GM12878 (cell line): ENCODE measurements around the gene TXNDC16. TPM values are rescaled to one million over a fixed set of nuclear protein-coding genes. Genes with fewer than 3 reads are reported as not detected.

ENCODE experiments used
- ATAC-seq: fragments of 200-7000 bp; cut with Tn5 transposase; 3 replicates; pipeline ENCODE4 v1.9.1; 2020; ENCODE audit warnings: mild to moderate bottlenecking, moderate library complexity
- BruUV-seq: library from RNA; stranded (reverse); fragments of 400-500 nt; replicated peaks from 2 replicates; lab custom pipeline; 2021; lab: Mats Ljungman, UMichigan
- CTCF ChIA-PET: fragments of 300-600 bp; sonication (Branson Sonifier 250); formaldehyde crosslinking; extraction: SDS; loops from one replicate; lab custom pipeline; 2021; ENCODE audit warnings: inconsistent platforms; lab: Yijun Ruan, JAX
- POLR2A ChIA-PET: fragments of 350-600 bp; formaldehyde crosslinking; extraction: SDS; loops from one replicate; lab custom pipeline; 2021; ENCODE audit warnings: inconsistent platforms; lab: Charles Lee
- RAD21 ChIA-PET: fragments of 300-600 bp; sonication (Branson Sonifier 250); formaldehyde crosslinking; loops from one replicate; lab custom pipeline; 2023; ENCODE audit warnings: antibody characterized with exemption; ENCODE audit not compliant: unreplicated experiment; lab: Charles Lee
- SMC1A ChIA-PET: fragments of 300-600 bp; sonication (Branson Sonifier 250); formaldehyde crosslinking; loops from one replicate; lab custom pipeline; 2023; ENCODE audit not compliant: unreplicated experiment, uncharacterized antibody; lab: Charles Lee
- DNase-seq: peaks from one replicate; pipeline ENCODE4 v3.0.0-alpha.2; 2011; ENCODE audit warnings: low read depth, low spot score
- FAIRE-seq: peaks from 3 replicates; lab custom pipeline; 2011; peaks lifted over from hg19 to GRCh38; lab: Jason Lieb, UNC
- H2AFZ ChIP-seq: 2 replicates; pipeline ENCODE4 v1.6.0; 2011; ENCODE audit warnings: low read depth, low read length, control low read depth; ENCODE audit not compliant: control insufficient read depth
- H3K27ac ChIP-seq: 2 replicates; pipeline ENCODE4 v1.5.1; 2011; ENCODE audit warnings: control low read depth; ENCODE audit not compliant: control insufficient read depth, insufficient read depth
- H3K27me3 ChIP-seq, 2 experiments: replicated peaks in 1 of 2; 2 replicates each; pipeline versions ENCODE4 v1.6.0 to v1.6.1; 2011; ENCODE audit warnings: low read length in 1 of 2; ENCODE audit not compliant: control insufficient read depth in 2 of 2, insufficient read depth in 2 of 2
- H3K36me3 ChIP-seq, 2 experiments: 2 replicates each; pipeline ENCODE4 v1.5.1; 2011; ENCODE audit warnings: low read length in 1 of 2; ENCODE audit not compliant: control insufficient read depth in 2 of 2, insufficient read depth in 2 of 2
- H3K4me1 ChIP-seq: 2 replicates; pipeline ENCODE4 v1.6.1; 2011; ENCODE audit warnings: mild to moderate bottlenecking, low read length, moderate library complexity, mixed read lengths; ENCODE audit not compliant: control insufficient read depth, insufficient read depth
- H3K4me2 ChIP-seq: 2 replicates; pipeline ENCODE4 v1.6.0; 2011; ENCODE audit warnings: control low read depth; ENCODE audit not compliant: control insufficient read depth, insufficient read depth
- H3K4me3 ChIP-seq: fragments of 200-600 bp; sonication (generic); 2 replicates; pipeline ENCODE4 v1.5.1; 2016
- H3K79me2 ChIP-seq: 2 replicates; pipeline ENCODE4 v1.6.0; 2011; ENCODE audit warnings: low read length; ENCODE audit not compliant: control insufficient read depth, insufficient read depth
- H3K9ac ChIP-seq: 2 replicates; pipeline ENCODE4 v1.8.0; 2011; ENCODE audit warnings: low read length, control low read depth, mixed read lengths; ENCODE audit not compliant: control insufficient read depth, insufficient read depth
- H3K9me3 ChIP-seq: replicated peaks from 3 replicates; pipeline ENCODE4 v1.5.1; 2011; ENCODE audit warnings: mild to moderate bottlenecking, low read length; ENCODE audit not compliant: control insufficient read depth, insufficient read depth
- H4K20me1 ChIP-seq: 2 replicates; pipeline ENCODE4 v1.6.0; 2011; ENCODE audit not compliant: control insufficient read depth, insufficient read depth
- BACH1 ChIP-seq: fragments of 450-650 bp; IDR thresholded peaks from 2 replicates; pipeline ENCODE4 v1.6.1; 2017; ENCODE audit warnings: mild to moderate bottlenecking, borderline replicate concordance
- BMI1 ChIP-seq: fragments of 450-650 bp; IDR thresholded peaks from 2 replicates; pipeline ENCODE4 v1.6.1; 2016; ENCODE audit warnings: mild to moderate bottlenecking, moderate library complexity, borderline replicate concordance
- CREM ChIP-seq: IDR thresholded peaks from 2 replicates; pipeline ENCODE4 v1.6.1; 2014; ENCODE audit warnings: antibody characterized with exemption, low read depth
- E2F4 ChIP-seq: IDR thresholded peaks from 2 replicates; pipeline ENCODE4 v1.6.1; 2012; ENCODE audit warnings: low read depth, low read length, improper control_type of control experiment
- EGR1 ChIP-seq, 2 experiments: IDR thresholded peaks; 1 replicate in 1 of 2; 2 replicates in 1 of 2; pipeline ENCODE4 v1.6.1; 2011 to 2012; ENCODE audit warnings: low read depth in 2 of 2, low read length in 2 of 2, borderline replicate concordance in 1 of 2, mild to moderate bottlenecking in 1 of 2, moderate library complexity in 1 of 2
- HDAC6 ChIP-seq: fragments of 200-600 bp; sonication (generic); IDR thresholded peaks from one replicate; pipeline ENCODE4 v1.8.0; 2017; ENCODE audit warnings: antibody characterized with exemption; ENCODE audit not compliant: unreplicated experiment
- IRF5 ChIP-seq: fragments of 450-650 bp; IDR thresholded peaks from 2 replicates; pipeline ENCODE4 v1.6.1; 2017; ENCODE audit warnings: borderline replicate concordance
- NR2C1 ChIP-seq: fragments of 450-650 bp; IDR thresholded peaks from 2 replicates; pipeline ENCODE4 v1.6.1; 2017; ENCODE audit warnings: antibody characterized with exemption, mild to moderate bottlenecking, moderate library complexity
- NRF1 ChIP-seq: conservative IDR thresholded peaks from 2 replicates; pipeline ENCODE4 v1.6.1; 2011; ENCODE audit warnings: mild to moderate bottlenecking, low read depth, low read length, improper control_type of control experiment
- REST ChIP-seq: IDR thresholded peaks from 2 replicates; pipeline ENCODE4 v1.6.1; 2012; ENCODE audit warnings: mild to moderate bottlenecking, low read depth, low read length
- SMAD1 ChIP-seq: fragments of 450-650 bp; IDR thresholded peaks from 2 replicates; pipeline ENCODE4 v1.6.1; 2018; ENCODE audit warnings: mild to moderate bottlenecking, low read depth; ENCODE audit not compliant: partially characterized antibody
- SREBF1 ChIP-seq: IDR thresholded peaks from 2 replicates; pipeline ENCODE4 v1.6.1; 2012; ENCODE audit warnings: mild to moderate bottlenecking, low read length
- SUZ12 ChIP-seq: fragments of 200-600 bp; sonication (generic); IDR thresholded peaks from one replicate; pipeline ENCODE4 v1.6.1; 2018; ENCODE audit warnings: antibody characterized with exemption, mild to moderate bottlenecking; ENCODE audit not compliant: unreplicated experiment
- TARDBP ChIP-seq: IDR thresholded peaks from 2 replicates; pipeline ENCODE4 v1.6.1; 2016; ENCODE audit warnings: borderline replicate concordance
- TCF12 ChIP-seq: IDR thresholded peaks from 2 replicates; pipeline ENCODE4 v1.6.1; 2011; ENCODE audit warnings: low read depth, mild to moderate bottlenecking, low read length
- ZNF274 ChIP-seq: IDR thresholded peaks from one replicate; pipeline ENCODE4 v1.8.0; 2011; ENCODE audit not compliant: insufficient read length, insufficient read depth
- WGBS: methylation state at CpG from one replicate; pipeline ENCODE4 v1.1.6; 2016; ENCODE audit warnings: low lambda C conversion rate; ENCODE audit not compliant: insufficient replicate concordance, insufficient coverage; ENCODE audit errors: missing lambda C conversion rate; 5-methylcytosine and 5-hydroxymethylcytosine counted together
- in situ Hi-C: fragments of 300-500 bp; cut with MboI; formaldehyde crosslinking; loops from 9 replicates; pipeline ENCODE4 v1.14.3; 2018; ENCODE audit warnings: mixed read lengths
- intact Hi-C: fragments of 100-400 bp; cut with micrococcal nuclease; formaldehyde crosslinking; loops from one replicate; pipeline ENCODE4 v1.14.2; 2022; ENCODE audit not compliant: unreplicated experiment
- polyA plus RNA-seq, 11 experiments: library from polyadenylated mRNA; depleted of rRNA in 4 of 11; unstranded in 6 of 11; stranded (reverse) in 5 of 11; fragments of >200 nt; fragmentation: Nextera tagmentation in 4 of 11; fragmentation: Illumina TruSeq in 1 of 11; extraction: Ambion mirVana in 4 of 11; extraction: Trizol in 1 of 11; gene quantifications; 1 replicate in 1 of 11; 2 replicates in 10 of 11; pipeline versions ENCODE4 v1.2.1 to v1.2.3, GENCODE V29; 2011 to 2016; ENCODE audit warnings: inconsistent platforms in 2 of 11, missing spikeins in 2 of 11, low read depth in 1 of 11
- total RNA-seq, 4 experiments: library from RNA; depleted of rRNA in 3 of 4; stranded (reverse); fragments of >200 nt in 3 of 4; fragmentation: Illumina TruSeq in 1 of 4; extraction: Trizol in 1 of 4; gene quantifications; 2 replicates each; pipeline versions ENCODE4 v1.2.1 to v1.2.3, GENCODE V29; 2013 to 2021

Gene TXNDC16
- total and polyA plus RNA-seq, 10 of the 15 experiments (the other 5 are each of a cell fraction or from before 2014, with no cell fraction given) = 1.2 to 7.9 (median 5.5) TPM

GRCh38 chr14:52547027-52547426 lies 5.3 kb downstream of the TXNDC16 start (continued):
- no peak for TF ChIP-seq ZNF274

GRCh38 chr14:52546318-52546670 lies 6.0 kb downstream of the TXNDC16 start:
- H3K4me1 ChIP-seq = peaks cover 8% of the 10 kb centered on the region
- no peak overlapping the region for H3K9ac ChIP-seq
- FAIRE-seq (no peak), DNase-seq (no peak), ATAC-seq (peak; percentile 16; the same call in 2 of the 3 replicates)
- intact Hi-C loops (loop anchor here (10.0 kb wide), 1 partner anchor 149 kb away; the partner anchor contains the start of gene ERO1A), in situ Hi-C loops (no loop called here)
- RAD21 ChIA-PET = no interaction called here
- WGBS = 74% methylated on average over 4 of the region's 4 CpGs
- H3K27me3 ChIP-seq = no peaks in the 10 kb centered on the region
- no peak overlapping the region for H3K4me2 ChIP-seq
- SMC1A ChIA-PET = interaction anchor here (0.8 to 1.1 kb wide), 2 partner anchors 29 to 246 kb away, joined by 3 read pairs; no protein-coding TSS in a partner anchor
- no TSS peak for BruUV-seq
- POLR2A ChIA-PET = no interaction called here
- peak overlapping the region; percentile 33; the same call in 1 of the 2 replicates for H2AFZ ChIP-seq
- CTCF ChIA-PET = interaction anchor here (1.3 to 1.6 kb wide), 2 partner anchors 10 to 11 kb away, joined by 3 to 8 read pairs; no protein-coding TSS in a partner anchor
- H3K4me3 ChIP-seq = no peak overlapping the region
- H4K20me1 ChIP-seq = no peaks in the 10 kb centered on the region
- peaks cover 1% of the 10 kb centered on the region for H3K79me2 ChIP-seq
- no peaks in the 10 kb centered on the region for H3K9me3 ChIP-seq
- H3K36me3 ChIP-seq = no peaks in the 10 kb centered on the region
- H3K27ac ChIP-seq = no peak overlapping the region
- TF ChIP-seq SREBF1 (no peak), NRF1 (no peak), E2F4 (no peak), BMI1 (no peak), EGR1 (IDR thresholded peaks at IDR 0.05; ENCODE audit: borderline replicate concordance in 1 of 2, low read depth in 2 of 2, low read length in 2 of 2) (no peak), NR2C1 (no peak), CREM (no peak), SMAD1 (no peak), SUZ12 (no peak), REST (no peak), HDAC6 (no peak), TCF12 (no peak), BACH1 (no peak), IRF5 (no peak), TARDBP (no peak)
